ENCODE measurements around the gene MRPS5.
"Not testable (repeated sequence)": the region's sequence is repeated elsewhere in the genome, so short reads cannot be mapped to it uniquely, and the experiment has no call there.

The MRPS5 gene

GRCh38 chr2:95044601-95045000, 77.0 kb downstream of the MRPS5 start:
- DNase-seq: no peak

GRCh38 chr2:95043300-95044093, 78.1 kb downstream of the MRPS5 start:
- DNase-seq: no peak

DNA sequence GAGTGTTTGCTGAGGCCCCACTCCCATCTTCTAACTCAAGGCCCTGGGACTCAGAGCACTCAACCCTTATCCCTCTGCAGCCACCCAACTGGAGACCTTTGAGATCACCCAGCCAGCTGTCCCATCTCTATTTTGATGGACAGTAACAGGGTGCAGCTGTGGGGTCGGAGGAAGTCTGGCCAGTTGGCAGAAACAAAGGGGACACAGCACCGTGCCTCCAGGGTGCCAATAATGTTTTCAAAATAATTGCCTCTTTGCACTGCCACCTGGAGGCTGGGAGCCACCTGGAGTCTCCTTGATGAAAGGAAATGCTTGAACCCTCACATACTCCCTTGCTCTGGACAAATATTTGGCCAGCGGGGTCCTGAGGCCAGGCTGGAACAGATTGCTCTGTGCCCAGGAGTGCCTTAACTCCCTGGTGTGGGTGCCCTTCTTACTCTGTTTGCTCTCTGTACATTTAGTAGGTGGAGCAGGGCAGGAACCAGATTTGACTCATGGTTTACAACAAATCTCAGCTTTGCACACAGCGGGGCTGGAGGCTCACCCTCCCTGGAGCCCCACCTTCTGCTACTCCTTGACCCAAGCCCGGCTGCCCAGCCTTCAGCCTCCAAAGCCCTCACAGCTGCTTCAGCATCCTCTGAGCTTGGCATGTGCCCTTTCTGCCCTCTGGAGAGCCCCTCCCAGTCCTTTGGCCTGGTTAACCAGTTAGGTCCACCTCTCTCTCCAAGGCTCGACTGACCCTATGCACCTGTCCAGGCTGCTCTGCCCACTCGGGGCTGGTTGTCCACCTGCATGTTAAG, 78.9 kb downstream of the MRPS5 start:
- no peak for DNase-seq

- no peak for DNase-seq
Observed at GRCh38 chr2:95041824-95042442, 79.7 kb downstream of the MRPS5 start.

GRCh38 chr2:95041060-95041823, 80.4 kb downstream of the MRPS5 start:
- DNase-seq: no peak

- DNase-seq: no peak
Observed at GRCh38 chr2:95040426-95040825, 81.2 kb downstream of the MRPS5 start.

DNA sequence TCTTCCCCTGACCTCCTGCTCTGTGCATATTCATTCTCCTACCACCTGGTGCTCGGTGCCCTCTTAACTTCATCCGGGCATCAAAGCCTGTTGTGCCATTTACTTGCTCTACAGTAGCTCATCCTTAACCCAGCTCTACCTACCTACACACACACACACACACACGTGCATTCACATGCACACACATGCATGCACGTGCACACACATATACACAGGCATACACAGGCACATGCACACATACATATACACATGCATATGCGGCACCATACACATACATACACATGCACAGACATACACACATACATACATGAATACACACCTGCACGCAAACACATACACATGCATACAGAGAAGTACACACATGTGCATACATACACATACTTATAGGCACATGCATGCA, 81.6 kb downstream of the MRPS5 start:
- no peak for DNase-seq

DNA sequence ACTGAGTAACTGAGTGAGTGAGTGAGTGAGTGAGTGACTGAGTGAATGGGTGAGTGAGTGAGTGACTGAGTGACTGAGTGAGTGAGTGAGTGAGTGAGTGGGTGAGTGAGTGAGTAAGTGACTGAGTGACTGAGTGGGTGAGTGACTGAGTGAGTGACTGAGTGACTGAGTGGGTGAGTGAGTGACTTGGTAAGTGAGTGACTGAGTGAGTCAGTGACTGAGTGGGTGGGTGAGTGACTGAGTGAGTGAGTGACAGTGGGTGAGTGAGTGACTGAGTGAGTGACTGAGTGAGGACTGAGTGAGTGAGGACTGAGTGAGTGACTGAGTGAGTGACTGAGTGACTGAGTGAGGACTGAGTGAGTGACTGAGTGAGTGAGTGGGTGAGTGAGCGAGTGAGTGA, 82.2 kb downstream of the MRPS5 start:
- DNase-seq: no peak

GRCh38 chr2:95038635-95039298, 82.8 kb downstream of the MRPS5 start:
- DNase-seq: no peak

DNA sequence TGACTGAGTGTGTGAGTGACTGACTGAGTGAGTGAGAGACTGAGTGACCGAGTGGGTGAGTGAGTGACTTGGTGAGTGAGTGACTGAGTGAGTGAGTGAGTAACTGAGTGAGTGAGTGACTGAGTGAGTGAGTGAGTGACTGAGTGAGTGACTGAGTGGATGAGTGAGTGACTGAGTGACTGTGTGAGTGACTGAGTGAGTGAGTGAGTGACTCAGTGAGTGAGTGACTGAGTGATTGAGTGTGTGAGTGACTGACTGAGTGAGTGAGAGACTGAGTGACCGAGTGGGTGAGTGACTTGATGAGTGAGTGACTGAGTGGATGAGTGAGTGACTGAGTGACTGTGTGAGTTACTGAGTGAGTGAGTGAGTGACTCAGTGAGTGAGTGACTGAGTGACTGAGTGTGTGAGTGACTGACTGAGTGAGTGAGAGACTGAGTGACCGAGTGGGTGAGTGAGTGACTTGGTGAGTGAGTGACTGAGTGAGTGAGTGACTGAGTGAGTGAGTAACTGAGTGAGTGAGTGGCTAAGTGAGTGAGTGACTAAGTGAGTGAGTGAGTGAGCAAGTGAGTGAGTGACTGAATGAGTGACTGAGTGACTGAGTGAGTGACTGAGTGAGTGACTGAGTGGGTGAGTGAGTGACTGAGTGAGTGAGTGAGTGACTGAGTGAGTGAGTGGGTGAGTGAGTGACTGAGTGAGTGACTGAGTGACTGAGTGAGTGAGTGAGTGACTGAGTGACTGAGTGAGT, 83.6 kb downstream of the MRPS5 start:
- DNase-seq: not testable (repeated sequence)

DNA sequence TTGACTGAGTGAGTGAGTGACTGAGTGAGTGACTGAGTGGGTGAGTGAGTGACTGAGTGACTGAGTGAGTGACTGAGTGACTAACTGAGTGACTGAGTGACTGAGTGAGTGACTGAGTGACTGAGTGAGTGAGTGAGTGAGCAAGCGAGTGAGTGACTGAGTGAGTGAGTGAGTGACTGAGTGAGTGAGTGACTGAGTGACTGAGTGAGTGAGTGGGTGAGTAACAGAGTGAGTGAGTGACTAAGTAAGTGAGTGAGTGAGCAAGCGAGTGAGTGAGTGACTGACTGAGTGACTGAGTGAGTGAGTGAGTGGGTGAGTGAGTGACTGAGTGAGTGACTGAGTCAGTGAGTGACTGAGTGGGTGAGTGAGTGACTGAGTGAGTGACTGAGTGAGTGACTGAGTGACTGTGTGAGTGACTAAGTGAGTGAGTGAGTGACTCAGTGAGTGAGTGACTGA, 84.2 kb downstream of the MRPS5 start:
- no peak for DNase-seq

DNA sequence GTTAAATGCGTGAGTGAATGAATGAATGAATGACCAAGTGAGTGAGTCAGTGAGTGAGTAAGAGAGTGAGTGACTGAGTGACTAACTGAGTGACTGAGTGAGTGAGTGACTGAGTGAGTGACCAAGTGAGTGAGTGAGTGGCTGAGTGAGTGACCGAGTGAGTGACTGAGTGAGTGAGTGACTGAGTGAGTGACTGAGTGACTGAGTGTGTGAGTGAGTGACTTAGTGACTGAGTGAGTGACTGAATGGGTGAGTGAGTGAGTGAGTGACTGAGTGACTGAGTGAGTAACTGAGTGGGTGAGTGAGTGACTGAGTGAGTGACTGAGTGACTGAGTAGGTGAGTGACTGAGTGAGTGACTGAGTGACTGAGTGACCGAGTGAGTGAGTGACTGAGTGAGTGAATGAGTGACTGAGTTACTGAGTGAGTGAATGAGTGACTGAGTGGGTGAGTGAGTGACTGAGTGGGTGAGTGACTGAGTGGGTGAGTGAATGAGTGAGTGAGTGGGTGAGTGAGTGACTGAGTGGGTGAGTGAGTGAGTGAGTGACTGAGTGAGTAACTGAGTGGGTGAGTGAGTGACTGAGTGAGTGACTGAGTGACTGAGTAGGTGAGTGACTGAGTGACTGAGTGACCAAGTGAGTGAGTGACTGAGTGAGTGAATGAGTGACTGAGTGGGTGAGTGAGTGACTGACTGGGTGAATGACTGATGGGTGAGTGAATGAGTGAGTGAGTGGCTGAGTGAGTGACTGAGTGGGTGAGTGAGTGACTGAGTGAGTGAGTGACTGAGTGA, 84.8 kb downstream of the MRPS5 start:
- DNase-seq: no peak
